ENCODE measurements around the gene CDC42.

Gene CDC42

DNA sequence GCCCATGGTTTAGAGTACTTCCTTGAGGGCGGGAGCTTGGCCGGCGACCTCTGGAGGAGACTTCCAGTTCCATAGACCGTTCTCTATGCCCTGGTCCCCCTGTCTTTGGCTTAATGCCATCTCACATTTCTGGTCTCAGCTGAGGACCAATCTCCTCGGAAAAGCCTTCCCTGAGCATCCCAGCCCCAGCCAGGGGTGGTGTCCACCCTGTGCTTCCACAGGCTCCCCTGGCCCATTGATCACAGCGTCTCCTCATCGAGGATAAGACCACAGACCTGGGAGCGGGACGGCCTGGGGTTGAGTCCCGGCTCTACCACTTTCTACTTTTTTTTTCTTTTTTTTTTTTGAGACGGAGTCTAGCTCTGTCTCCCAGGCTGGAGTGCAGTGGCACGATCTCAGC lies 75.9 kb downstream of the CDC42 start:
- no peak for DNase-seq (ENCODE audit: low read depth in 2 of 3, low spot score in 1 of 3)

DNA sequence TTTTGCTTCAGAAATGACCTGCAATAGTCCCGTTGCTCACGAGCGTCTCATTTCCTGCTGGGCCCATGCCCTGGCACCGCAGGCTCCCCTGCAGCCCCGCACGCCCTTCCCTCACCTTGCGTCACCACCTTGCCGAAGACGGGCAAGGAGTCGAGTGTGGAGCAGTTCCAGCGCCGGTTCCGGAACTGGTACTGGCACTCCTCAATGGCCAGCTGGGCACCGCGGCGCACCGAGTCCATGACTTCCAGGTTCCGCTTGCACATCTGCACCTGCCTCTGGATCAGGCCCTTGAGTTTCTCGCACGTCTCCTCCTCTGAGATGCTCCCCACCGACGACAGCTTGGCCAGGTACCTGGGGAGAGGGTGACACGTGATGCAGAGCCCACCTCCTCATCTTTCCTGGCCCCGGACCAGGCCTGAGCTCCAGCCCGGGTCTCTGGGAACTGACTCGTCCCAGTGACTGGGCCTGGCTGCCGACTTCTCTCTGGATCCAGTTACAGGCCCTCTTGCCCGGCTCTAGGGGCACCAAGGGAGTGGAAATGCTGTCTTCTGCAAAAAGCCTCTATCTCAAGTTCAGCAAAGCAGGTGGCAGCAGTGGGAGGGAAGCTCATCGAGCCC lies 77.1 kb downstream of the CDC42 start:
- DNase-seq (ENCODE audit: low read depth in 2 of 3, low spot score in 1 of 3), result no peak

GRCh38 chr1:22131062-22131461 lies 78.6 kb downstream of the CDC42 start:
- no peak for DNase-seq (ENCODE audit: low read depth in 2 of 3, low spot score in 1 of 3)

- DNase-seq (ENCODE audit: low read depth in 2 of 3, low spot score in 1 of 3), result peak; percentile 24 to 55 (median 53)
Observed at GRCh38 chr1:22131875-22132486, 79.5 kb downstream of the CDC42 start.

GRCh38 chr1:22132517-22133235 lies 80.2 kb downstream of the CDC42 start:
- DNase-seq (ENCODE audit: low read depth in 2 of 3, low spot score in 1 of 3), result no peak

- DNase-seq (ENCODE audit: low read depth in 2 of 3, low spot score in 1 of 3), result no peak
Observed at GRCh38 chr1:22133247-22133930, 80.9 kb downstream of the CDC42 start.

GRCh38 chr1:22133931-22134324 lies 81.4 kb downstream of the CDC42 start:
- no peak for DNase-seq (ENCODE audit: low read depth in 2 of 3, low spot score in 1 of 3)

DNA sequence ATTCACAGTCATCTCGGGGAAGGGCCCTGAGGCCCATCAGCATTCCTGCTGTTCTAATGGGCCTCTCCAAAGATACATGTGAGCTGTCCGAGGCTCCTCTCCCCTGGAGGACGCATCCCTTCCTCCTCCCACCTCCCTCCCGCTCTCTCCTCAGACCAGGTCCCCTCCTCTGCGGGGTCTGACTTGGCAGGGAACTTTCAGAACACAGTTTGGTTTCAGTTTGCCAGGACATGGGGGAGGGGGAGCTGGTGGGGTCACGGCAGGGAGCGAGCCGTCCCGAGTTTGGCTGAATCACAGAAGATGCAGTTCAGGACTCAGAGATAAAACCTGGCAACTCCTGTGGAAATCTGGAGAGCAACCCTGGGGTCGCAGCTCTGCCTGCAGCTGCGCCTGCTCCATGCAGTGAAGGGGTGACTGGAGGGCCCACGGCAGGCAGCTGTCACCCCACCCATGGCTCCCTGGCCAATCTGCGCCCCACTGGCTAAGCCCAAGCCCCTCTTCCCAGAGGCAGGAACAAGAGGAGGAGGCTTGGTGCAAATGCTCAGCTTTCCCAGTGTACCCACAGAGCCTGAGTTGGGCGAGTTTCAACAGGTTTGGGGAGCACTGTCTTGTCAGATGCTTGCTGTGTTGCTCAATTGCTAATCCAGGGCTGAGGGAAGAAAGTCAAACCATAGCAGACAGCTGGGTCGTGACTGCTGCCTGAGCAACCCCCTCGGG lies 84.7 kb downstream of the CDC42 start:
- DNase-seq (ENCODE audit: low read depth in 2 of 3, low spot score in 1 of 3), result no peak

DNA sequence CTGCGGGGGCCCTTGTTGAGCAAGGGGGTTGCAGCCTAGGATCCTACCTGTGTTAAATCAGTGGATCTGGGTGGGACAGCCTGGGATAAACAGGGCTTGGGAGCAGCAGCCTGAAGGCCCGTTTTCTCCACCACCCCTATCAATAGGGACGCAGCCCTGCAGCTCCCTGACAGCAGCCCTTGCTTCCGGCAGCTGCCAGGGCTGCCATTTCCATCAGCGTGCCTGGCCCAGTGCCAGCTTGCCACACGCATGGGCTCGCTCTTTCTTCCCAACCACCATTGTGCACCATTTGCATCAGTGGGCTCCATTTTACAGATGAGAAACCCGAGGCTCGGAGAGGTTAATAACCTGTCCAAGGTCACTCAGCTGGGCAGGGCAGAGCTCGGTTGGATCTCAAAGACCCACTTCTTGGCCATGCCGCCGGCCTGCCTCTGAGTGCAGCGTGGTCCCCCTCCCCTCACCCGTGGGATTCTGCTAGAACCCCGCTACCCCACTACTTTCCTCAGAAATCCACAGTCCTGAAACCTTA lies 86.6 kb downstream of the CDC42 start:
- no peak for DNase-seq (ENCODE audit: low read depth in 2 of 3, low spot score in 1 of 3)

DNA sequence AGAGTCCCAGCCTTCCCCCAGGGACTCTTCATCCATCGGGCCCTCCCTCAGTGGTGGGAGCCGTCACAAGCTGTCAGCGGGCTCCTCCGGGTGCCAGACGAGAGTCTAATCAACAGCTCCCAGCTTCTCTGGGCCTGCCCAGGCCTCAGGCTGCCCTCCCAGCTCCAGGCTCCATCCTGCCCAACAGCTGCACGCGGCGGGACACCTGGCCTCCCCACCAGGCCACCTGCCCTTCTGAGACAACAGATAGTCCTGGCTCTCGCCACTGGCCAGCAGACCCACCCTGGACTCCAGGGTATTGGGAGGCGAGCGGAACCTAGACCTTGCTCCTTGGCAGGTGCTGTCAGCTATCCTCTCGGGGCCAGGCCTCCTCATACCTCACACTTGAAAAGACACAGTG lies 87.3 kb downstream of the CDC42 start:
- no peak for DNase-seq (ENCODE audit: low read depth in 2 of 3, low spot score in 1 of 3)
